Spleen (tissue), 7 donors: ENCODE results near the gene SLC38A11.

ENCODE experiments used
- POLR2A ChIP-seq, 3 donors: fragments of 450-650 bp; IDR thresholded peaks; one replicate each; pipeline ENCODE4 v1.5.1; 2017; ENCODE audit warnings: antibody characterized with exemption in 3 of 3, mild to moderate bottlenecking in 1 of 3
- POLR2AphosphoS5 ChIP-seq, 3 donors: sonication (generic); formaldehyde crosslinking; IDR thresholded peaks; one replicate each; pipeline ENCODE4 v1.5.1; 2017; ENCODE audit warnings: antibody characterized with exemption in 3 of 3
- TF ChIP-seq, protein P1 (sequence below), 11 experiments: fragments of 200-600 bp in 7 of 11; fragments of 450-650 bp in 4 of 11; sonication (generic) in 4 of 11; IDR thresholded peaks in 8 of 11; conservative IDR thresholded peaks in 3 of 11; 1 replicate in 7 of 11; 2 replicates in 4 of 11; pipeline versions ENCODE4 v1.4.0 to v1.8.0; 2016 to 2021; ENCODE audit warnings: antibody characterized with exemption in 11 of 11, inconsistent platforms in 4 of 11, mild to moderate bottlenecking in 1 of 11
- donor health status: DM: no; HTN: no; CAD: no; lungs with moderate emphysema.
- donor health status: DM: no; HTN: no; CAD: no.
- donor health status: DM: no; HTN: no; CAD: no.

DNA sequence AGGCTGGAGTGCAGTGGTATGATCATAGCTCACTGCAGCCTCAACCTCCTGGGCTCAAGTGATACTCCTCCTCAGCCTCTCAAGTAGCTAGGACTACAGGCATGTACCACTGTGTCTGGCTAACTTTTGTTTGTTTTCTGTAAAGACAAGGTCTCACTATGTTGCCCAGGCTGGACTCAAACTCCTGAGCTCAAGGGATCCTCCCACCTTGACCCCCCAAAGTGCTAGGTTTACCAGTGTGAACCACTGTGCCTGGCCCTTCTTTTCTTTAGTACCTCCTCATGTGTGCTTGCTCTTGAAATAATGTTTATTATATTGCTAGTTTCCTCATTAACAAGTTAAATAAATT lies 94.7 kb downstream of the SLC38A11 start:
- TF ChIP-seq, protein P1, sequence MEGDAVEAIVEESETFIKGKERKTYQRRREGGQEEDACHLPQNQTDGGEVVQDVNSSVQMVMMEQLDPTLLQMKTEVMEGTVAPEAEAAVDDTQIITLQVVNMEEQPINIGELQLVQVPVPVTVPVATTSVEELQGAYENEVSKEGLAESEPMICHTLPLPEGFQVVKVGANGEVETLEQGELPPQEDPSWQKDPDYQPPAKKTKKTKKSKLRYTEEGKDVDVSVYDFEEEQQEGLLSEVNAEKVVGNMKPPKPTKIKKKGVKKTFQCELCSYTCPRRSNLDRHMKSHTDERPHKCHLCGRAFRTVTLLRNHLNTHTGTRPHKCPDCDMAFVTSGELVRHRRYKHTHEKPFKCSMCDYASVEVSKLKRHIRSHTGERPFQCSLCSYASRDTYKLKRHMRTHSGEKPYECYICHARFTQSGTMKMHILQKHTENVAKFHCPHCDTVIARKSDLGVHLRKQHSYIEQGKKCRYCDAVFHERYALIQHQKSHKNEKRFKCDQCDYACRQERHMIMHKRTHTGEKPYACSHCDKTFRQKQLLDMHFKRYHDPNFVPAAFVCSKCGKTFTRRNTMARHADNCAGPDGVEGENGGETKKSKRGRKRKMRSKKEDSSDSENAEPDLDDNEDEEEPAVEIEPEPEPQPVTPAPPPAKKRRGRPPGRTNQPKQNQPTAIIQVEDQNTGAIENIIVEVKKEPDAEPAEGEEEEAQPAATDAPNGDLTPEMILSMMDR (IDR thresholded peaks at IDR 0.05 in 8 of 11, conservative IDR thresholded peaks at IDR 0.05 in 3 of 11) = no peak
- TF ChIP-seq POLR2A (IDR thresholded peaks at IDR 0.05) = no peak
- TF ChIP-seq POLR2AphosphoS5 (IDR thresholded peaks at IDR 0.05) = no peak
